ENCODE data around the gene KITLG.
"Not testable (repeated sequence)": the region's sequence is repeated elsewhere in the genome, so short reads cannot be mapped to it uniquely, and the experiment has no call there.

KITLG gene

GRCh38 chr12:88580051-88580871 lies at the start of gene KITLG:
KITLG (minus strand) TSS chr12:88580471; CDS start chr12:88580278, 193 bp downstream.
- in situ Hi-C loops (cut with MboI; ENCODE audit: low sequenced_read_pairs): loop anchor here (25.0 kb wide), 1 partner anchor 407 kb away; no protein-coding TSS in a partner anchor
- H3K27me3 ChIP-seq (ENCODE audit: low read depth): no peaks in the 10 kb centered on the region
- peak; percentile 83 to 90 for DNase-seq (ENCODE audit: low spot score in 2 of 2)
- H3K4me1 ChIP-seq: peaks cover 37% of the 10 kb centered on the region
- H3K9me3 ChIP-seq: no peaks in the 10 kb centered on the region; the same call in 1 of the 2 replicates
- H3K4me3 ChIP-seq: peak within 1 kb of the TSS; percentile 63
- H3K36me3 ChIP-seq (replicated peaks): no peaks in the 10 kb centered on the region

GRCh38 chr12:88628856-88629509 lies 48.7 kb upstream of the KITLG start:
- Histone ChIP-seq H3K27me3 (ENCODE audit: low read depth) (no peaks in the 10 kb centered on the region), H3K9me3 (no peaks in the 10 kb centered on the region), H3K4me1 (peaks cover 12% of the 10 kb centered on the region), H3K4me3 (no peak overlapping the region), H3K36me3 (replicated peaks) (no peaks in the 10 kb centered on the region)
- in situ Hi-C loops (cut with MboI; ENCODE audit: low sequenced_read_pairs): no loop called here
- no peak for DNase-seq (ENCODE audit: low spot score in 2 of 2)

- H3K9me3 ChIP-seq; in situ Hi-C loops (cut with MboI; ENCODE audit: low sequenced_read_pairs); DNase-seq (ENCODE audit: low spot score in 2 of 2); H3K27me3 ChIP-seq (ENCODE audit: low read depth); H3K4me3 ChIP-seq; H3K36me3 ChIP-seq (replicated peaks): not testable (repeated sequence)
- H3K4me1 ChIP-seq: peaks cover 12% of the 10 kb centered on the region
These were observed 47.8 kb upstream of the KITLG start for GRCh38 chr12:88628035-88628434.

- Histone ChIP-seq H3K4me1 (peaks cover 12% of the 10 kb centered on the region), H3K36me3 (replicated peaks) (no peaks in the 10 kb centered on the region), H3K4me3 (no peak overlapping the region), H3K9me3 (no peaks in the 10 kb centered on the region), H3K27me3 (ENCODE audit: low read depth) (no peaks in the 10 kb centered on the region)
- in situ Hi-C loops (cut with MboI; ENCODE audit: low sequenced_read_pairs): no loop called here
- DNase-seq (ENCODE audit: low spot score in 2 of 2): no peak
These were observed 47.2 kb upstream of the KITLG start for GRCh38 chr12:88627501-88627900.

- no peak overlapping the region for H3K4me3 ChIP-seq
- in situ Hi-C loops (cut with MboI; ENCODE audit: low sequenced_read_pairs): no loop called here
- H3K36me3 ChIP-seq (replicated peaks): no peaks in the 10 kb centered on the region
- no peaks in the 10 kb centered on the region for H3K27me3 ChIP-seq (ENCODE audit: low read depth)
- no peaks in the 10 kb centered on the region for H3K9me3 ChIP-seq
- DNase-seq (ENCODE audit: low spot score in 2 of 2): no peak
- H3K4me1 ChIP-seq: peaks cover 12% of the 10 kb centered on the region
These were observed 45.1 kb upstream of the KITLG start for GRCh38 chr12:88625356-88625755.

GRCh38 chr12:88624911-88625310 lies 44.6 kb upstream of the KITLG start:
- Histone ChIP-seq H3K36me3 (replicated peaks) (no peaks in the 10 kb centered on the region), H3K4me3 (no peak overlapping the region), H3K9me3 (no peaks in the 10 kb centered on the region), H3K27me3 (ENCODE audit: low read depth) (no peaks in the 10 kb centered on the region), H3K4me1 (peaks cover 9% of the 10 kb centered on the region)
- peak in 1 of 2 experiments; percentile 8 for DNase-seq (ENCODE audit: low spot score in 2 of 2)
- in situ Hi-C loops (cut with MboI; ENCODE audit: low sequenced_read_pairs): no loop called here

GRCh38 chr12:88623777-88624548 lies 43.7 kb upstream of the KITLG start:
- H3K4me1 ChIP-seq: peaks cover 9% of the 10 kb centered on the region
- no peaks in the 10 kb centered on the region for H3K9me3 ChIP-seq
- no peak for DNase-seq (ENCODE audit: low spot score in 2 of 2)
- H3K36me3 ChIP-seq (replicated peaks): no peaks in the 10 kb centered on the region
- in situ Hi-C loops (cut with MboI; ENCODE audit: low sequenced_read_pairs): no loop called here
- no peak overlapping the region for H3K4me3 ChIP-seq
- no peaks in the 10 kb centered on the region for H3K27me3 ChIP-seq (ENCODE audit: low read depth)

GRCh38 chr12:88617352-88617751 lies 37.1 kb upstream of the KITLG start:
- DNase-seq (ENCODE audit: low spot score in 2 of 2): no peak
- in situ Hi-C loops (cut with MboI; ENCODE audit: low sequenced_read_pairs): no loop called here
- H3K4me1 ChIP-seq: no peaks in the 10 kb centered on the region
- no peaks in the 10 kb centered on the region for H3K36me3 ChIP-seq (replicated peaks)
- H3K9me3 ChIP-seq: no peaks in the 10 kb centered on the region
- no peaks in the 10 kb centered on the region for H3K27me3 ChIP-seq (ENCODE audit: low read depth)
- H3K4me3 ChIP-seq: no peak overlapping the region

- no peaks in the 10 kb centered on the region for H3K9me3 ChIP-seq
- DNase-seq (ENCODE audit: low spot score in 2 of 2): no peak
- in situ Hi-C loops (cut with MboI; ENCODE audit: low sequenced_read_pairs): no loop called here
- H3K36me3 ChIP-seq (replicated peaks): no peaks in the 10 kb centered on the region
- no peaks in the 10 kb centered on the region for H3K27me3 ChIP-seq (ENCODE audit: low read depth)
- H3K4me1 ChIP-seq: no peaks in the 10 kb centered on the region
- H3K4me3 ChIP-seq: no peak overlapping the region
These were observed 35.2 kb upstream of the KITLG start for GRCh38 chr12:88615490-88615889.

- Histone ChIP-seq H3K4me1 (no peaks in the 10 kb centered on the region), H3K36me3 (replicated peaks) (no peaks in the 10 kb centered on the region), H3K4me3 (no peak overlapping the region), H3K27me3 (ENCODE audit: low read depth) (no peaks in the 10 kb centered on the region), H3K9me3 (peaks cover 4% of the 10 kb centered on the region)
- in situ Hi-C loops (cut with MboI; ENCODE audit: low sequenced_read_pairs): no loop called here
- no peak for DNase-seq (ENCODE audit: low spot score in 2 of 2)
These were observed 24.4 kb upstream of the KITLG start for GRCh38 chr12:88604646-88605045.

GRCh38 chr12:88600272-88600671 lies 20.0 kb upstream of the KITLG start:
- H3K4me1 ChIP-seq: peaks cover 2% of the 10 kb centered on the region; the same call in 1 of the 2 replicates
- no peaks in the 10 kb centered on the region for H3K36me3 ChIP-seq (replicated peaks)
- DNase-seq (ENCODE audit: low spot score in 2 of 2): no peak
- H3K9me3 ChIP-seq: no peaks in the 10 kb centered on the region
- in situ Hi-C loops (cut with MboI; ENCODE audit: low sequenced_read_pairs): no loop called here
- H3K4me3 ChIP-seq: no peak overlapping the region
- H3K27me3 ChIP-seq (ENCODE audit: low read depth): no peaks in the 10 kb centered on the region

- Histone ChIP-seq H3K36me3 (replicated peaks) (no peaks in the 10 kb centered on the region), H3K4me1 (peaks cover 9% of the 10 kb centered on the region), H3K4me3 (no peak overlapping the region), H3K9me3 (no peaks in the 10 kb centered on the region), H3K27me3 (ENCODE audit: low read depth) (no peaks in the 10 kb centered on the region)
- in situ Hi-C loops (cut with MboI; ENCODE audit: low sequenced_read_pairs): loop anchor here (25.0 kb wide), 1 partner anchor 390 kb away; no protein-coding TSS in a partner anchor
- no peak for DNase-seq (ENCODE audit: low spot score in 2 of 2)
These were observed 17.1 kb upstream of the KITLG start for GRCh38 chr12:88597365-88597764.

GRCh38 chr12:88595697-88596096 lies 15.4 kb upstream of the KITLG start:
- Histone ChIP-seq H3K4me3 (no peak overlapping the region), H3K9me3 (no peaks in the 10 kb centered on the region), H3K27me3 (ENCODE audit: low read depth) (no peaks in the 10 kb centered on the region), H3K36me3 (replicated peaks) (no peaks in the 10 kb centered on the region), H3K4me1 (peaks cover 9% of the 10 kb centered on the region)
- in situ Hi-C loops (cut with MboI; ENCODE audit: low sequenced_read_pairs): loop anchor here (25.0 kb wide), 1 partner anchor 392 kb away; no protein-coding TSS in a partner anchor
- DNase-seq (ENCODE audit: low spot score in 2 of 2): no peak

All from HAP-1 (cell line).